Esophagus muscularis mucosa (tissue), 4 donors: ENCODE measurements around the gene ADGRG6.

Experiments
- EP300 ChIP-seq: sonication (generic); formaldehyde crosslinking; IDR thresholded peaks from one replicate; pipeline ENCODE4 v1.6.1; 2017; ENCODE audit warnings: antibody characterized with exemption
- POLR2A ChIP-seq: fragments of 450-650 bp; IDR thresholded peaks from one replicate; pipeline ENCODE4 v1.6.1; 2017; ENCODE audit warnings: antibody characterized with exemption, moderate library complexity, mild to moderate bottlenecking, low read depth
- POLR2AphosphoS5 ChIP-seq, 2 donors: sonication (generic); formaldehyde crosslinking; IDR thresholded peaks; one replicate each; pipeline ENCODE4 v1.6.1; 2017; ENCODE audit warnings: antibody characterized with exemption in 2 of 2
- TF ChIP-seq, protein P1 (sequence below), 3 experiments: fragments of 200-600 bp in 2 of 3; fragments of 450-650 bp in 1 of 3; sonication (generic) in 2 of 3; IDR thresholded peaks; one replicate each; pipeline ENCODE4 v1.5.1; 2017 to 2019; ENCODE audit warnings: antibody characterized with exemption in 3 of 3, mild to moderate bottlenecking in 2 of 3, moderate library complexity in 1 of 3

DNA sequence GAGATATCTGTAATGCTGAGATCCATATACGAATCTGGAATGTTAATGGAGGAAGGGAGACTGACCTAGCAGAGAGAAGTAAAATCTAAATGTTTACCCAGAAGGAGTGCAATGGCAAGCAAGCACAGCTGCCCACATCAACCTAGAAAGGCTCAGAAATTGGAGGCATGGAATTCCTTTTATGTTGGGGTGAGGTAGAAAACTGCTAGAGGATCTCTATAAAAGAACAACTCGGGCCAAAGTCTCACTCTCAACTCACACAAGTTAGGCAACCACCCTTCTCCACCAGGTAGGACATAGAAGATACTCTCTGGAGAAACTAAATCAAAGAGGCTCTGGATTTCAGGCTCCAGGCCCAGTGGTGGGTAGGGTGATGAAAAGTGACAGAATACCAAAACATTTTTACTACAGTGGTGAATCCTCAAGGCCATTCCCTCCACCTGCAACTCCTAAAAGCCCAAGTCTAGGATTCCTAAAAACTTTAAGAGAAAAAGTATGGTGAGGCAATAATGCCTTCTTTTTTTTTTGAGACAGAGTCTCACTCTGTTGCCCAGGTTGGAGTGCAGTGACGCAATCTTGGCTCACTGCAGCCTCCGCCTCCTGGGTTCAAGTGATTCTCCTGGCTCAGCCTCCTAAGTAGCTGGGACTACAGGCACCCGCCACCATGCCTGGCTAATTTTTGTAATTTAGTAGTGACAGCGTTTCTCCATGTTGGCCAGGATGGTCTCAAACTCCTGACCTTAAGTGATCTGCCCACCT lies 9.5 kb upstream of the ADGRG6 start:
- TF ChIP-seq, protein P1, sequence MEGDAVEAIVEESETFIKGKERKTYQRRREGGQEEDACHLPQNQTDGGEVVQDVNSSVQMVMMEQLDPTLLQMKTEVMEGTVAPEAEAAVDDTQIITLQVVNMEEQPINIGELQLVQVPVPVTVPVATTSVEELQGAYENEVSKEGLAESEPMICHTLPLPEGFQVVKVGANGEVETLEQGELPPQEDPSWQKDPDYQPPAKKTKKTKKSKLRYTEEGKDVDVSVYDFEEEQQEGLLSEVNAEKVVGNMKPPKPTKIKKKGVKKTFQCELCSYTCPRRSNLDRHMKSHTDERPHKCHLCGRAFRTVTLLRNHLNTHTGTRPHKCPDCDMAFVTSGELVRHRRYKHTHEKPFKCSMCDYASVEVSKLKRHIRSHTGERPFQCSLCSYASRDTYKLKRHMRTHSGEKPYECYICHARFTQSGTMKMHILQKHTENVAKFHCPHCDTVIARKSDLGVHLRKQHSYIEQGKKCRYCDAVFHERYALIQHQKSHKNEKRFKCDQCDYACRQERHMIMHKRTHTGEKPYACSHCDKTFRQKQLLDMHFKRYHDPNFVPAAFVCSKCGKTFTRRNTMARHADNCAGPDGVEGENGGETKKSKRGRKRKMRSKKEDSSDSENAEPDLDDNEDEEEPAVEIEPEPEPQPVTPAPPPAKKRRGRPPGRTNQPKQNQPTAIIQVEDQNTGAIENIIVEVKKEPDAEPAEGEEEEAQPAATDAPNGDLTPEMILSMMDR (IDR thresholded peaks at IDR 0.05): no peak
- TF ChIP-seq POLR2A (no peak), EP300 (no peak), POLR2AphosphoS5 (IDR thresholded peaks at IDR 0.05) (no peak)
